AG04449 (cell line): ENCODE measurements around the gene RNF13.

Experiments used
- CTCF ChIA-PET: fragments of 350-600 bp; formaldehyde crosslinking; extraction: SDS; loops from one replicate; lab custom pipeline; 2021; ENCODE audit warnings: antibody characterized with exemption; lab: Yijun Ruan, JAX
- POLR2A ChIA-PET: fragments of 400-600, 350-600 bp; formaldehyde crosslinking; extraction: SDS; loops from one replicate; lab custom pipeline; 2020; ENCODE audit warnings: antibody characterized with exemption, inconsistent platforms; lab: Yijun Ruan, JAX
- DNase-seq: peaks from one replicate; pipeline ENCODE4 v3.0.0-alpha.2; 2010; ENCODE audit warnings: low read depth, low spot score
- H3K4me3 ChIP-seq: 2 replicates; pipeline ENCODE4 v1.5.1; 2011; ENCODE audit warnings: low read depth, mild to moderate bottlenecking, control low read depth, low read length
- TF ChIP-seq, protein P1 (sequence below): IDR thresholded peaks from one replicate; pipeline ENCODE4 v1.5.1; 2011; ENCODE audit warnings: mild to moderate bottlenecking, moderate library complexity, low read length, control low read depth, inconsistent platforms; ENCODE audit not compliant: insufficient read depth; ENCODE audit errors: missing control alignments

Gene RNF13

DNA sequence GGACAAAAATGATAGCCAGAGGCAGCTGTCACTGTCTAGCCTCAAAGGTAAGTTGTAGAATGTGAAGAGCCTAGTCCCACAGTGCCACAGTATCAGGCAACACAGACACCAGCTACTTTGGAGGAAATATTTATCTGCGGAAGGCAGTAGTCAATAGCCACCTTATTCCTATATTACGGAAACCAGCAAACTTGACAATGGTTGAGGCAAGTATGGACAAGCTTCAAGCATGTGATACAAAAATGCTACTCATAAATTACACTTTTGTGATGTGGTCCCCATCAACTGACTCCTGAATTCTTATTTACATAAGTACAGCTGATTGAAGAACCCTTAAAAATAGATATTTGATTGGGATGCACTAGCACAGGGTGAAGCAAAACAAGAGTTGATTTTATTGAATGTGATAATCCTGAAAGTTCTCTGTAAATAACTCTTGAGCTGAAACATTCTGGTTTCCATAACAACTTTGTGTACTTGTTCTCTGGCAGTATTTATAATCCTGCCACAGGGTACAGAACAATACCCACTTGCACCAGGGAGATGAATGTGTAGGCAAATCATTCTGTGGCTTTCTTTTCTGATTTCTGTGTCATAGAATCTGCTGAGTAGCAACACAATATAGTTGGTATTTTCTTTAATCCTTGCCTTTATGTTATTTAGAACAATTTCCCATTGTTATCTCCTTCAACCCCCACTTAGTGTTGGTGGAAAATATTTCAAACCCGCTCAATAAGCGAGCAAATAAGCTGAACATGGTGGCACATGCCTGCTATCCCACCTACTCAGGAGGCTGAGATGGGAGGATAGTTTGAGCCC lies 20.4 kb upstream of the RNF13 start, which contains the start of gene ANKUB1:
Gene ANKUB1, minus strand, starts transcription at position 103 of the 819 bp plus-strand sequence. CDS start 188 bp downstream, outside the sequence.
- no peak for DNase-seq
- ChIA-PET CTCF (interaction anchor here (1.0 to 2.2 kb wide), 5 partner anchors 16 to 299 kb away, joined by 5 to 12 read pairs (median 6); no protein-coding TSS in a partner anchor), POLR2A (no interaction called here)
- TF ChIP-seq, protein P1, sequence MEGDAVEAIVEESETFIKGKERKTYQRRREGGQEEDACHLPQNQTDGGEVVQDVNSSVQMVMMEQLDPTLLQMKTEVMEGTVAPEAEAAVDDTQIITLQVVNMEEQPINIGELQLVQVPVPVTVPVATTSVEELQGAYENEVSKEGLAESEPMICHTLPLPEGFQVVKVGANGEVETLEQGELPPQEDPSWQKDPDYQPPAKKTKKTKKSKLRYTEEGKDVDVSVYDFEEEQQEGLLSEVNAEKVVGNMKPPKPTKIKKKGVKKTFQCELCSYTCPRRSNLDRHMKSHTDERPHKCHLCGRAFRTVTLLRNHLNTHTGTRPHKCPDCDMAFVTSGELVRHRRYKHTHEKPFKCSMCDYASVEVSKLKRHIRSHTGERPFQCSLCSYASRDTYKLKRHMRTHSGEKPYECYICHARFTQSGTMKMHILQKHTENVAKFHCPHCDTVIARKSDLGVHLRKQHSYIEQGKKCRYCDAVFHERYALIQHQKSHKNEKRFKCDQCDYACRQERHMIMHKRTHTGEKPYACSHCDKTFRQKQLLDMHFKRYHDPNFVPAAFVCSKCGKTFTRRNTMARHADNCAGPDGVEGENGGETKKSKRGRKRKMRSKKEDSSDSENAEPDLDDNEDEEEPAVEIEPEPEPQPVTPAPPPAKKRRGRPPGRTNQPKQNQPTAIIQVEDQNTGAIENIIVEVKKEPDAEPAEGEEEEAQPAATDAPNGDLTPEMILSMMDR, result no peak
- no peak within 1 kb of the TSS for H3K4me3 ChIP-seq

DNA sequence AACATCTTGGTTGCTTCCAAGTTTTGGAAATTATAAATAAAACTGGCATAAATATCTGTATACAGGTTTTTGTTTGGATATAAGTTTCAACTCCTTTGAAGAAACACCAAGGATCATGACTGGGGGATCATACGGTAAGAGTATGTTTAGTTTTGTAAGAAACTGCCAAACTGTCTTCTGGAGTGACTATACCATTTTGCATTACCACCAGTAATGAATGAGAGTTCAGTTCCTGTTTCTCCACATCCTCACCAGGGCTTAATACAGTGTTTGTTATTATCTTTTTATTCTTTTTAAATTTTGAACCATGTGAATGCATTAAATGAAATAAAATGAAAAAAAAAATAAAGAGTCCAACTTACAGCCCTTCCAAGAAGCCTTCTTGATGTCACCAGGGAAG lies 17.0 kb upstream of the RNF13 start:
- TF ChIP-seq, protein P1, result no peak
- CTCF ChIA-PET, result interaction anchor here (2.4 kb wide), 1 partner anchor 13 kb away, joined by 27 read pairs; no protein-coding TSS in a partner anchor
- POLR2A ChIA-PET, result no interaction called here
- H3K4me3 ChIP-seq, result no peak overlapping the region
- DNase-seq, result no peak

DNA sequence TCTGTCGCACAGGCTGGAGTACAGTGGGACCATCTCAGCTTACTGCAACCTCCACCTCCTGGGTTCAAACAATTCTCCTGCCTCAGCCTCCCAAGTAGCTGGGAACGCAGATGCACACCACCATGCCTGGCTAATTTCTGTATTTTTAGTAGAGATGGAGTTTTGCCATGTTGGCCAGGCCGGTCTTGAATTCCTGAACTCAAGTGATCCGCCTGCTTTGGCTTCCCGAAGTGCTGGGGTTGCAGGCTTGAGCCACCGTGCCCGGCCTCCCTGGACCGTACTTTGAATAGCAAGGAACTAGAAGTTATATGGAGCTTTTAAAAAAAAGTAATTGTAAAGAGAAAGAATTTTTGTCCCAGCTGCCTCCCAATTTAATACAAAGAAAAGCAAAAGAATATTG lies 12.3 kb upstream of the RNF13 start:
- no peak for DNase-seq
- TF ChIP-seq, protein P1, result no peak
- ChIA-PET CTCF (interaction anchor here (0.7 to 3.3 kb wide), 7 partner anchors 8 to 288 kb away, joined by 3 to 40 read pairs (median 5); partner anchors contain the start of gene RNF13), POLR2A (no interaction called here)
- H3K4me3 ChIP-seq, result no peak overlapping the region

DNA sequence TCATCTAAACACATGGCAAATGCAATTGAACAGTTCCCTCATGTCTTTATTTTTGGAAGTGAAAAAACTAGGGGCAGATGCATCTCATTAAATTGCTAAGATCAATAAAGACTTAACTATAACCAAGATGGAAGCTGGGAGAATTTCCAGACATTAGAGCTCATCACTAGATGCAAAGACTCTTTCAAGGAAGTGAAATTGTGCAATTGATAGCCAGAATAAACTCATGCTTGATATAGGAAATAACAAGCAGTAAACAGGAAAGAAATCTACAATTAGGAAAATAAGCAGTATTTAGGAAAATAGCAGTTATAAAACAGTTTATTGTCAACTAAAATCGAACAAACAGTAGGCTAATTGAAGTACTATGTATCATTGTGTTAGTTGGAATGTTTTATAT lies 11.8 kb upstream of the RNF13 start:
- POLR2A ChIA-PET, result no interaction called here

DNA sequence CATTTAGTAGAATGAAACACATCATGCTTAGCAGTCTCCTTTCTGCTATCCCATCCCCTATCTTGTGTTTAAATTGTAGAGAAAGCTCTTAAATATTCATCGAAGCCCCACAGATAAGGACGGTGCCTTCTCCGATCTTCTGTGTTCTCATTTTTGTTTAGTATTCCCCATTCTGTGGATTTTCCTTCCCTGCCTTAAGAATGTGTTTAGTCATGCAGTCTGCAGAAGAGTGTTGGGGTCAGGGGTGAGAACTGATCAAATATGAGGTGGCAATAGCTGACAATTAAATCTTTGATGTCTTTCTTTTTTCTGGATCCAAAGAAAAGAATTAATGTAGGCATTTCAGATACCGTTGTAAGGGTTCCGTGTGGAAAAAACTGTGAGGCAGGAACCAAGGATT lies 11.4 kb upstream of the RNF13 start:
- no peak overlapping the region for H3K4me3 ChIP-seq
- TF ChIP-seq, protein P1, result no peak
- ChIA-PET CTCF (interaction anchor here (0.8 to 3.3 kb wide), 5 partner anchors 10 to 307 kb away, joined by 3 to 40 read pairs (median 5); partner anchors contain the start of gene RNF13), POLR2A (no interaction called here)
- DNase-seq, result no peak

More for the DNA sequence above, 11.8 kb upstream of the RNF13 start:
- TF ChIP-seq, protein P1, result no peak
- CTCF ChIA-PET, result interaction anchor here (0.7 to 3.3 kb wide), 9 partner anchors 7 to 307 kb away, joined by 3 to 40 read pairs (median 5); partner anchors contain the start of gene RNF13
- no peak for DNase-seq
- no peak overlapping the region for H3K4me3 ChIP-seq
